NCI-H82 treated with DMSO at 0.1 percent for 48 hours (cell line): Measurements from ENCODE around the gene LAPTM5.

Source experiments
- DNase-seq: peaks from one replicate; lab custom pipeline; 2025; ENCODE audit not compliant: unreplicated experiment; lab: John Stamatoyannopoulos, UW

The LAPTM5 gene

DNA sequence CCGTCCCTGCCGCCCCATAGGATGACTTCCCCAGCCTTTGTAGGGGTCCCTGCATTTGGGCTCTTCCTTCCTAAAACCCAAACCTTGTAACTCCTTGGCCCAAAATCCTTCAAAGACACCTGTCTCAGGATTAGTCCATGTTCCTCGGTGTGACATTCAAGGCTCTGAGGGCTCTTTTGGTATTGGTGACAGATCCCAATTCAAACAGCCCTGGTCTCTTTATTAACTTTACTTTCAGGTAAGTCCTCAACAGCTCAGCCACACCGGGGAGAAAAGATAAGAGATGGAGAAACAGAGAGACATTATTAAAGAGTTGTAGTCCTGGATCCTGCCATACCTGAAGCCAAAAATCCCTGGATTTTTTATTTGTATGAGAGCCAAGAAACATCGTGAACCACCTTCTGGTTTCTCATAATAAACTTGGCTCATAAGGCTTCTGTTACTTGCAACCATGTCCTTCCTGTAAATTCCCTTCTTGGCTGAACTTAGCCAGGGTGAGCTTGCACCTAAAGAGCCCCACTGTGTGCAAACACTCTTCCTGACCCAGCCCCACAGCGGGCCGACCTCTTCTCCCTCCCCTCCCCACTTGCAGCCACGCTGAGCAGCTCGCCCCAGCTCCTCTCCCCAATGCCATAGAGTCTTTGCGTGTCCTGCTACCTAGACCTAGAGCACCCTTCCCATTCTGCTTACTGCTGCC lies 26.3 kb downstream of the LAPTM5 start:
- no peak for DNase-seq

DNA sequence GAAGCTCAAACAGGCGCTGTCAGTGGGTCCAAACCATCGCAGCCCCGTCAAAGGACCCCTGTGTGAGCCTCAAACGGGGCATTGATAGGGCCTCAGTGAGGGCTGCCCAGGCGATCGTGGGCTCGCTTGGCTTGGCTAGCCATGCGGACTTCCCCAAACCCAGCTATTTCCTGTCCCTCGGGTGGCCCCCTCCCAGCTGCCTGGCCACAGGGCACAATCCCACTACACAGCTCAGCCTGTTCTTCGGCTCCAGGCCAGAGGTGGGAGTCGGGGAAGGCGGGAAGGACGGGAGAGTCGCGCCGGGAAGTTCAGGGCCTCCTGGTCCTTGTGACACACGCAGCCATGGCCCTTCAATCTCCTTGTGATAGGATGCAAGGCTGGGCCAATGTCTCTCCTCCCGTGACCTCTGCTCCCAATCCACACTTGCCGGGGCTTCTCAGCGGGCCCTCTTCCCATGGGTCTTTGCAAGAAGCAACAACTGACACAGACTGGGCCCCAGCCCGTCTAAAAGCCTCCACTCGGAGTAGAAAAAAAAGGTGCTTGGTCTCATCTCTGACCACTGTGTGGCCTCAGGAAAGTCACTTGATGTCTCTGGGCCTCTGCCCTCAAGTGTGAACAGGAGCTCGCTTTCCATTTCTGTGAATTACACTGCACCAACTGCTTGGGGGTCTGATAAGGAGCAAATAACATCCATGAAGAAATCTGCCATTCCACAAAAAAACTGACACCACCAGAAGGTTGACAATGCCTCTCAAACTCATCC lies 27.0 kb downstream of the LAPTM5 start:
- no peak for DNase-seq

DNA sequence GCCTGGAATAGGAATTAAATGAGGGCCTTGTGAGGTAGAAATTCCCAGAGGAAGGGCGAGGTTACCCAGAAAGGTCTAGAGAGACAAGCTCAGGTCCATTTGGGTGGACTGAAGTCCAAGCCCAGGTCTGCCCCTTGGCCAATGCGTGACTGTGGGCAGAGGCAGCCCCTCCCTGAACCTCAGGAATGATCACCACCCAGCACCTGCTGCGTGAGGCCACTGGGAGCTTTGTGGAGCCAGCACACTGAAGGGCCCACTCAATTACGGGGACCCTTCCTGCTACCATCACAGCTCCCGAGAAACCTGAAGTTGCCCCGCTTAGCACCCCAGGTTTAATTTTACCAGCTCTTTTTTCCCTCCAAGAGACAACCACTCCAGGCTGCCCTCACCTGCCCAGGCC lies 27.7 kb downstream of the LAPTM5 start:
- DNase-seq, result no peak

DNA sequence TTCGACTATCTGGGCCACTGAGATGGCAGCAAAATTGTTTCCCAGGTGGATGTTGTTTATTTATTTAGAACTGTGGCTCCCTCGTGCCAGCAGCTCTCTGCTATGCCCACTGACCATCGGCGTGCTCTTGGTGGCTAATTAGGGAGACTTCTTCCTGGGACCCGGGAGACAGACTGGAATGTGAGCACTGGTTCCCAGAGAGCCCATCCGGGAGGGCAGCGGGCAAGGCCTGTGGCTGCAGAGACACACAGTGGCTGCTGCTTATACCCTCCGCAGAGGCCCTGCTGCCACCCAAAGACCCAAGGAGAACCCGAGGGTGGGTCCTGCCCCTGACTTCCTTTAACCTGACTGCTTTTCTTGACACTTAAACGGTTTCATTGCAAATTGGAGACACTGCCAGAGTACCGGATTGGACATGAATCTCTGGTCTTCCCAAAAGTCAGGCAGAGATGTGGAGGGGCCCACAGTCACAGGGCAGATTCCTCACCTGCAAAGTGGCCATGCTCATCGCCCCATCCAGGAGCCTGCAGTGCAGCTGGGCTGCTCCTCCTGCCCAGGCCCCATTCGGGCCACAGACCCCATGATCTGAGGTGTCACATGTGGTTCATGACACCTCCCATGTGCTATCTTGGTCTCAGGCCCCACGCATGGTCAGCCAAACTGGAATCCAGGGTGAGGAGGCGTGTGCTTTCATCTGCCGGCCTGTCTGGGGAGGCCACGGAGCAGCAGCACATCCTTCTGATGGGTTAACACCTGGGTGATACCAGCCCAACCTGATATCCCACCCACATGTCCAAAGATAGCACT lies 28.5 kb downstream of the LAPTM5 start:
- no peak for DNase-seq

DNA sequence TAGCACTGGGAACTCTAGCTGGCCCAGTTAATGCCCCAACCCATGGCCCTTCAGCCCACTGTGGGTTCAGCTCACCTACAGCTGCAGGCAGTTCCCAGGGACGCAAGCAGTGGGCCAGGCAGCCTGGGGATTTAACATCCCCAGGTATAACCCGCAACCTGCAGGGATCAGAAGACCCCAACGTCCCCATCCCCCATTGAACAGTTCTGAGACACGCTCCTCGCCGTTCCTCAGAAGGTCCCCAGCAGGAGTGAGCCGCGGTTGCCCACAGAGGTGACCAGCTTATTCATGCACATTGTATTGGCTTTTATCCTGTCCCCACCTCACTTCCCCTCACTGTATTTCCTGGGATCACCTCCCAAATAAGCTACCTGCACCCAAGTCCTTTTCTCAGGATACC lies 29.2 kb downstream of the LAPTM5 start:
- DNase-seq, result no peak

DNA sequence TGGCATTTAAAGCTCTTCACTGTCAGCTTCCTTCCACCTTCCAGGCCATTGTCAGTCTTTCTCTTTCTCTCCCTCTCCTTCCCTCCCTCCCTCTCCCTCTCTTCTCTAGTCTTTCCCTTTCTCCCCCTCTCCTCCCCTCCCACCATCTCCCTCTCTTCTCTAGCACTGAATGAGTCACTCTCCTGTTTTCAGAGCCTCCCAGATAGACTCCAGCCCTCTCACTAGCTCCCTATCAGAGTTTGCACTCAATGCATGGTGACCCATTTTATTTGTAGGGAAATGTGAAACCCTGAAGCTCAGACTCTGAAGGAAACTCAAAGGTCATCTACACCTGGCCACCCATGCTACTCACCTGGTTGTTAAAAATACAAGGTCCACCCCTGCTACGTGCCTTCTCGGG lies 29.8 kb downstream of the LAPTM5 start:
- DNase-seq, result no peak

DNA sequence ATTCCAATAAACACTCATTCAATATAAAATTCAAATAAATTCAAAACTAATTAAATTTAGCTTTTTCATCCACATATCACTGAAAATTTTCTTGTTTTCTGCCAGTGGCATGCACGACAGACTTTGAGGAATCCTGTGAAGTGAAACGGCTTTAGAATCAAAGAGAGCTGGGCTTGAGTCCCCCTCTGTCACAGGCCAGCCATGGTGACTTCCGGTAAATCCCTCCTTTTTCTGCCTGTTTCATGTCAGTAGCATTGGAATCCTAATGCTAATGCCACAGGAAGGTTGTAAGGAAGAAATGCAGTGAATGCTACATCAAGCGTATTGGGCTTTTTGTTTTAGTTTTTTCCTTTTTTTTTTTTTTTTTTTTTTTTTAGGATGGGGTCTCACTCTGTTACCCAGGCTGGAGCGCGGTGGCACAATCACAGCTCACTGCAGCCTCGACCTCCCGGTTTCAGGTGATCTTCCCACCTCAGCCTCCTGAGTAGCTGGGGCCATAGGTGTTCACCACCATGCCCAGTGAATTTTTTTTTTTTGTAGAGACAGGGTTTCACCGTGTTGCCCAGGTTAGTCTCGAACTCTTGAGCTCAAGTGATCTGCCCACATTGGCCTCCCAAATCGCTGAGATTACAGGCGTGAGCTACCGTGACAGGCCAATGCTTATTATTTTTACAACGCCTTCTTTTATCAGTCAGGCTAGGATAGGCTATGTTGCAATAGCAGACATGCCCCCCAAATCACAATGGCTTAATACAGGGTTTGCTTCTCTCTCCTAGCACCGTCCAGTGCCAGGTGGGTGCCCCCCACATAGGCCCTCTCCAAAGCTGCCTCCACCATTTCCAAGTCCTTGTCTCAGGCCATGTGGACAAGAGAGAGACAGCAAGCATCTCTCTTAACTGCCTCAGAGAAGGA lies 30.5 kb downstream of the LAPTM5 start:
- DNase-seq, result no peak

DNA sequence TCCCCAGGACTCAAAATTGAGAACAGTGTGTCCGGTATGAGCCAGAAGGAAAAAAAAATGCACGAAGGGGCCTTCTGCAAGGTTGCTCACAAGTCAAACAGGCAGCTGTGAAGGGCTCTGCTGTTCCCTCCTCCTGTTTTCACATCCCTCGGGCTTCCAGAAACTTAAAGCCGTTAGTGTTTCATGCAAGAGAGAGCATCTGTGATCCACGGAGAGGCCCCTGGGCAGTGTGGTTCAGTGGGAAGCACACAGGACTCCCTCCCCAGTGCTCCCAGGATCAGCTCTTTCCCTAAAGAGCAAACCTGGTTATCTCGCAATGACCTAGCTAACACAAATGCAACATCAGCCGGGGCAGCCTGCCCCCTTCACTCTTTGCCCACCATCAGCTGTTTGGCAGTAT lies 31.3 kb downstream of the LAPTM5 start:
- no peak for DNase-seq

DNA sequence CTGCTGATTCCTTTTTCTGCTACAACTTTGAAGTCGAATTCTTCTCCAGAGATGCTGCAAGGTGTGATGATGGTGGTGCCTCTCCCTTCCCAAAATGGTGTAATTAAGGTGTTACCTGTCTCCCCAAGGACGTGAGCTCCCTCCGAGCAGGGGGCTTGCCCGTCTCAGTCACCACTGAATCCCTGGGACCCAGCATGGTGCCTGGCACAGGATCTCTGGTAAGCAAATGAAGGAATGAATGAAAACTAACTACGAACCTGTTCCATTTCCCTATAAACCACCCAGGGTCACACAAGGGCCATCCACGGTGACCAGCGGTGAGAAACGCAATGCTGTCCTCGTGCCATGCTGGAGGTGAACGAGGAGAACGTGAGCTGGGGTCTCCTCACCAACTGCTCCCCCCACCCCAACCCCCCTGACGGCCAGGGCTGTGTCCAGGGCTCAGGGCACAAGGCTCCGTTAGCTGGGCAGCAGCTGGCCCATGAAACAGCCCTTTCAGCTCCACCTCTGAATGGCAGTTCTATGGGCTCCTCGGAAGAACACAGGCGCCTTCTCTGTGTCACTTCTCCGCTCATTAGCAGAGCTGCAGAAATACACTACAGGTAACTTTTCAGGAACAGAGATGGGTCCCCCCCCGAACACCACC lies 32.0 kb downstream of the LAPTM5 start:
- DNase-seq, result no peak

DNA sequence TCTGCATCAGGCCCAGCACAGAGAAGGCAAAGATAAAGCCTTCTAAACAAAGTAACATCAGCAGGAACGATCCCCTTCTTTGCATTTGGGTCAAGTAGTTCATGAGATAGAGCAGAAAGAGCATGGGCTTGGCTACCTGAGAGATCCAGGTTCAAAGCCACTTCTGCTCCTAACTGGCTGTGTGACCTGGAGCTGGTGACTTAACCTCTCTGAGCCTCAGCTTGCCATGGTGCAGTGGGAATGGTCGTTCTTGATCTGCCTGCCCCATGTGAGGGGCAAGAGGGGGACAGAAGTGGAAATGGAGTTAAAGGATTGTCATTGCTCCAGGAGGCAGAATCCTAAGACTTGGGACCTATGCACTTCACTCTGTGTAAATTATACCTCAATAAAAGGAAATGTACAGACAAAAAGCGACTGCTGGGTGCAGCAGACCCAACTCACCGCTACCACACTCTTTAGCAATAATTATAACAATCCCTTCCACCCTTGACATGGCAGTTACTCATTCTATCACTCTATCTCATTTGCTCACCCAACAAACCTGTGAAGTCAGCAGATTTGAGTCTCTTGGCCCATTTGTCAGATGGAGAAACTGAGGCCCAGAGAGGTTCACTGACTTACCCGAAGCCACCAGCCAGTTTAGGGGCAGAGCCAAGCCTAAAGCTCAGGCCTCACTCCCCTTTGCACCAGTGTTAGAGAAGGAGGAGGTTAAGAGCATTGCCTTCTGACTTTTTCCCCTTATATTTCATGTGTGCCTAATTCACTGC lies 32.7 kb downstream of the LAPTM5 start:
- no peak for DNase-seq

DNA sequence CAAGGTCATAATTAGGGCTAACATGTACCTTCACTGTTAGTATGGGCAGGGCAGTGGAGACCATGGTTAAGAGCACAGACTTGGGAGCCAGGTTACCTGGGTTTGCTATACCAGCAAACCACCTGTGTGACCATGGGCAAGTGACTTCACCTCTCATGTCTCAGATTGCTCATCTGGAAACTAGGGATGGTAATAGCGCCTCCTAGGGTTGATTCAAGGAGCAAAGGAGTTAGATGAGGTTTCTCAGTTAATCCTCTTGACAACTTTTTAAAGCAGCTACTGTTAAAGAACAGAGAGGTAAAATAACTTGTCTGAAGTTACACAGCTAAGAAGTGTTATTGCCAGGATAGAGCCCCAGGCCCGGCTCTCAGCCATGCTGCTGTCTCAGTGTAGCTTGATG lies 33.4 kb downstream of the LAPTM5 start:
- no peak for DNase-seq

DNA sequence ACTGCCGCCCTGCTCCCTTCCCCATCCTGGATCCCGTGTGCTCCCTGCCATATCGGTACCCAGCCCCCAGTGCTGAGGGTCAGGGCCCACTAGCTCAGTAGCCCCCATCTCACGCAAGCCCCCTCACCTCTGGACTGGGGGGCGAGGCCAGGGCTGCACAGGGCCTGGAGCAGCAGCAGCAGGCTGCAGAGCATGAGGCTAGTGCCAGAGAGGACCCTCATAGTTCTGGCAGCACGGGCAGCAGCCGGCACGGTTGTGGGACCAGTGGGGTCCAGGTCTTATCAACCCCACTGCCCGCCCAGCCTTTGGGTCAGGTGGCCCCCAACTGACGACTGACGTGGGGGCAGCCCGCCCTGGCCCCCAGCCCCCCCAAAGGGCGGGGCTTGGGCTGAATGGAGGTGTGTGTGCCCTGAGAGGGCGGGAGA lies 34.2 kb downstream of the LAPTM5 start, which contains the start of gene MATN1:
Gene MATN1 (minus strand): TSS at position 255 of the 425 bp plus-strand sequence. CDS start 34 bp downstream, at position 221.
- DNase-seq, result no peak

DNA sequence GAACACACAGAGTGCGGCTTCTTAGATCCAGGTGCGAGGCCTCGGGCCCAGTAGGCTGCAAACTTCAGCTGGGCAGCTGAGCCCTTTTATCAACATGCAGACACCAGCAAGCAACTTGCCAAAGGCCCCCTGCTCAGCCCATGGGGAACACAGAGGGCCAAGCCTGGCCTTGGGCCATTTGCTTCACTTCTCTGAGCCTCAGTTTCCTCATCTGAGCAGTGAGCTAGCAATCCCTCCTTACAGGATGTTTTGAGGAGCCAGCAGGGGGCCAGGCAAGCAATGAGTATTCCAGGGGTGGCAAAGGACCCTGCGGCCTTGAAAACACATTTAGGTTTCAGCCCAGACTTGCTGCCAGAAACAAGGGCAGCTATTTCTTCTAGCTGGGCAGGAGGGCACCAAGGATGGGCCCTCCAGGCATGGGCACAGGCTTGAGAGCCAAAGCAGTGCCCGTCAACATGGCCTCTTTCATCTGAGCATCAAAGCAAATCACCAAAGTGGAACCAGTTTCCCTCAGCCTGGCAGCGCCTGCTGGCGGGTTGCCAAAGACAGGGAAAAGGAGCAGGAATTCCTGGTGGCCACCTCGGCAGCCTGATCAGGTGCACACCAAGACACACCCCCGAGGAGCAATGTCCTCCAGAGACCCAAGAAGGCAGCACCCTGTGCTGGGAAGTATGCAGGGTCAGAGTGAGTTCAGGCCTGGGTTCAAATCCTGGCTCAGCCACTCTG lies 35.6 kb downstream of the LAPTM5 start:
- no peak for DNase-seq

DNA sequence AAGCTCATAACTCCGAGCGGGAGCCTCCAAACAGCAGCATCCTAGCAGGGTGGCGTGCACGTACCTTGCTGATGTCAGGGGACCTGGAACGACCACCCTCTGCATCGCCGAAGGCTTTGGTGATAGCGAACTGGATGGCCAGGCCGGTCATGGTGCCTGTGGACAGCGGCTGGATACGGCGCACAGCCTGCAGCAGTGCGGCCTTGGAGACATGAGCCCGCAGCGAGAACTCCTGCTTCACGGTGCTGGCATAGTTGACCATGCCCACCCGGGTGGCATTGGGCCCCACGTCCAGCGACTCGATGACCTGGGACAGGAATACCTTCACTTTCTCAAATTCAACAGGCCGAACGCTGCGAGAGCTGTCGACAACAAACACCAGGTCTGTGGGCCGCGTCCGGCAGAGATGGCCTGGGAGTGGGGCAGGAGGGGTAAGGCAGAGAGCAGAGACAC lies 36.2 kb downstream of the LAPTM5 start:
- DNase-seq, result no peak

DNA sequence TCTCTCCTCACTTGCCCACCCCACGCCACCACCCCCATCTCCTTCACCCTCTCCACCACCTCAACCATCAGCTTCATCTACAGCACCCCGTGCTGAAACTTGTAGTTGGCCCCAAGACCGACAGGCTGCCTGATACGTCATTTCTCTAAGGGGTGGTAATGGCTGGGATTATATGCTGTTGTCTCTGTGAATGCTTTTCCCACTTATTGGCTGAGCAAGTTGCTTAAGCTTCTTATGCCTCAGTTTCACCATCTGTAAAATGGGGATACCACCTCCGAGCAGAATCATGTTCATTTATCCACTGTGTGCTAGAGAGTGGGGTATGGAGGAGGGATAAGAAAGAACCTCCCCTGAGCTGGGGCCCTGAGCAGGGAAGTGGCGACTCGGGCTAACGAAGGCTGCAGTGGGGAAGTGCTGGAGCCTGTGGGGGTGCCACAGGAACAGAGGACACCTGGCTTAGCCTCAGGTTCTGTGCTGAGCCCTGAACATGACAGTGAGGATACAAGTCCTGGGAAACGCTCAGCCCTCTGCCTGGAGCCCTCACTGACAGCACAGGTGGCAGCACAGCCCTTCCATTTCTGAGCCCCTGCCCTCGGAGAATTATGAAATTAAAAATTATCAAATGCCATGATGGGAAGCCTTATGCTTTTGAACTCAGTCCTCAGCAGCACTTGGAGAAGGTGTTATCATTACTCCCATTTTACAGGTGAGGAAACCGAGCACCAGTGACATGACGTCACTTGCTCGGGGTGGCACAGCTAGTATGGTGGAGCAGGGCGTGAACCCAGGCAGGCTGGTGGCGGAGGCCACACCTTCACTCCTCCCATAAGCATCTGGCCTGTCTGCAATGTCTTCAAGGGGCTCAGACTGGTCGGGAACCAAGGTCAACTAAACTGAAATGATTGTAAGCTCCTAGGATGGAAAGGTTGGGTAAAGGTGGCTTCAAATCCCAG lies 37.0 kb downstream of the LAPTM5 start:
- no peak for DNase-seq

DNA sequence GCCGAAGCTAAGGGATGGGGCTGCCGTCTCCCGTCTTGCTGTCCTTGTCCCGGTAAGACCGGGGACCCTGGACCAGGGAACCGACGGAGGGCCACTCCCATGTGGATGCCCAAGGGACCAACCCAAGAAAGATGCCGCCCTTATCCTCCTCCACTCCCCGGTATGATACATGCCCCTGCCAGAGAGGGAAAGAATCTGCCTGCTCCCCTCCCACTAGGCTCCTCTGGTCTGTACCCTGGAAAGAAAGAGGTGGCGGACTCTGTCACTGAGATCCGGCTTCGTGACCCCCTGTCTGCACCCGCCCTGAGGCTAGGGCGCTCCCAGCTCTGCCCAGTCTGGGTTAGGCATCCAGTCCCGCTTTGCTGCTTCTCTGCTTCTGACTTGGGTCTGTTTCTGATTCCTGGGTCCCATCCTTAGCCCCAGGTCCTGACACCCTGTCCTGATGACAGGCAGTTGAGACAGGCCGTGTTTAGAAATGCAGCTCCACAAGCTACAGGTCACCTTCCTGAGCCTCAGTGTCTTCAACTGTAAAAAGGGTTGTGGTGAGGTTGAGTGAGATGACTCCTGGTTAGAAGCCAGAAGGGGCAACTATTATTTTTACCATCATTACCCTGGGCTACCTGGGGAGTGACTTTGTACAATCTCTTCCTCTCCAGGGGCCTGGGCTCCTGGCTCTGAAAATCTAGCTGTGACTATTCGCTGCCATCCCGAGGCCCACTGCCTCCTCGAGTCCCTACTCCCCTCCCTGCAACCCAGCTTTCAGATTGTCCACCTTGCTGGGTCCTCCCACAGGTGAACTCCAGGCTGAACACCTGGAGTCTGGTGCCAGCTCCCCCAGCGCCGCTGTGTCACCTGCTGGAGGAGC lies 37.9 kb downstream of the LAPTM5 start:
- no peak for DNase-seq
